HG03378 (cell line): ENCODE measurements around the gene HEATR5A.
"Not testable (repeated sequence)": the region's sequence is repeated elsewhere in the genome, so short reads cannot be mapped to it uniquely, and the experiment has no call there.

Source experiments
- ATAC-seq: cut with Tn5 transposase; IDR thresholded peaks from one replicate; pipeline ENCODE4 v1.9.1; 2021; ENCODE audit warnings: mild to moderate bottlenecking, moderate library complexity; ENCODE audit not compliant: unreplicated experiment

The HEATR5A gene

DNA sequence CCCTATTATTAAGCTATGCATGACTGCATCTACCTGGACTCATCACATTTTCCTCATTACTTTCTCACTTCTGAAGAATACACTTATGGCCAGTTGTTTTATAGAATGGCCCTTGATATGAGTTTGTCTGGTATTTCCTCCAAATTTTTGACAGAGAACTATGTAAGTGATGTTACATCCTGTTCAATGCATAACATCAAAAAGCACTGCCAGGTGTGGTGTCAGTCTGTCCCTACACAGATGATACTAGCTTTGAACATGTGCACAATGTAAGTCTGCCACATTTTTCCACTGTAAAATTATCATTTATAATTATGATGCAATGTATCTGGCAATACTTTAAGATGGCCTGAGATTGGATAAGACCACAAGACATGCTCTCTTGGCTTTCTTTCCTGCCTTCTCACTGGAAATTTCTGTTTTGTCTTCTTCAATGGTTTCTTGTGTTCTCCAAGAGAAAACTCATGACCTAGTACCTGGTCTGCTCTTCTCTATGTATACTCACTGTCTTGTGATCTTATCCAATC lies 28.3 kb downstream of the HEATR5A start:
- no peak for ATAC-seq

DNA sequence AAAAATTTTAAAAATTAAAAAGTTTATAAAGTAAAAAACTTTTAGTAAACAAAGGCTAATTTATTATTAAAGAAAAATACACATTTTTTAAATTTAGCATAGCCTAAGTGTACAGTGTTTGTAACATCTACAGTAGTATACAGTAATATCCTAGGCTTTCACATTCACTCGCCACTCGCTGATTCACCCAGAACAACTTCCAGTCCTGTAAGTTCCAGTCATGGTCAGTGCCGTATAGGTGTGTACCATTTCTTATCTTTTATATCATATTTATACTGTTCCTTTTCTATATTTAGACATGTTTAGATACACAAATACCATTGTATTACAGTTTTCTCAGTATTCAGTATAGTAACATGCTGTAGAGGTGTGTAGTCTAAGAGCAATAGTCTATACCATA lies 28.9 kb downstream of the HEATR5A start:
- no peak for ATAC-seq

DNA sequence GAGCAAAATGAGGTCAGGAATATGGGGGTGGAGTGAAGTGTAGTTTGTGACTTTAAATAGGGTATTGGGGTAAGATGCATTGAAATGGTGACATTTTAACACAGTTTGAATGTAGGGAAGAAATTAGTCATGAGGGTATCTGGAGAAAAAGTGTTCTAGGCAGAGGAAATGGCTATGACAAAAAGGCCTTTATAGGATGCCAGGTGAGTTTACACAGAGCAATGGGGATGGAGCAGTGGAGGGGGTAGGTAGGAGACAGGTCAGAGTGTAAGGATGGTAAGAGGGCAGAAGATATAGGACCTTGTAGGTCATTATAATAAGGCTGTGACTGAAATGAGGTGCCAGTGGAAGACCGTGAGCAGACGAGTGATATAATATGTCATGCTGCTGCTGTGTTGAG lies 30.4 kb downstream of the HEATR5A start:
- no peak for ATAC-seq

DNA sequence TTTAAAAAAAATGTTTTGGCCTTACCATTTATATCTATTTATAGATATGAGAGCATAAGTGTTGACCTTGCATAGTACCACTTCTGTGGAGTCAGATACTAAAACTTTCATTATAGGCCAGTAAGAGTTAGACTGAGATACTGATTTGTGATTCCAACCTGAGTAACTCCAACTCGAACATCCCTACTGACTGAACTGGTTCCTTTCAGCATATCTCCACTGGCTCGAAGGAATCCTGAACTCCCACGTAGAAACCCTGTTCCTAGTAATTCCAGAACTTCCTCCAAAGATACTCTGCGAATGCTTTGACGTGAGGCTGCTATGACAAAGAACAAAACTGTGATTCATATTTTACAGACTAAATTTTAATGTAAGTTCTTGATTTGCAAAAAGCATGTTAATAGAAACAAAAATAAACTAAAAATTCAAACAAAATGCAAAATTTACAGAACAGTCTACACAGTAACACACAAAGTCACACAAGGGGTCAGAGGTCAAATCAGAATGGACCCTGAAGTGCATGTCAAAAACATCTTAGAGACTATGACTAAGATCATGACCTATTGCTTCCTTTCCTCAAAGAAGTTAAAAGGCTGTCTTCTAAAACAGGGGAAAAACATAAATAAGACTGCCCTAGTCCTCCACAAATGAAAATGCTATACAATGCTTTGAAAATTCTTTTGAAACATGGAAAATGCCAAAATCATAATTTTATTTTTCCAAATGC lies 31.5 kb downstream of the HEATR5A start:
- ATAC-seq: no peak

DNA sequence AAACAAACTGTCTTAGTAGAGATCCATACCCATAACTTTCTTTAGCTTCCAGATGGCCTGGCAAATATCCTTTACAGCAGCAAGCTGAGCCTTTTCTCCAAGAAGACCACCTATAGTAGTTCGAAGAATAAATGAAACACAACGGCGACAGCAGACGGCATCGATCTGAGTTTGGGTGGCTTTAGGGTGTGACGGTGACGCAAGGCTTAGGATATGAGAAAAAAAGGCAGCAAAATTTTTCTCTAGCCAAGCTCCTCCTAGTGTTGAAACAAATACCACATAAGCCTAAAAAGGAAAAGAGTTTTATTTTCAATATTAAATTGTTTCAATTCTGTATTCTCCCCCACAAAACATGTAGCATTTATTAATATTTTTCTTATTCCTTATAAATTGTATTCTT lies 33.3 kb downstream of the HEATR5A start:
- ATAC-seq: no peak

DNA sequence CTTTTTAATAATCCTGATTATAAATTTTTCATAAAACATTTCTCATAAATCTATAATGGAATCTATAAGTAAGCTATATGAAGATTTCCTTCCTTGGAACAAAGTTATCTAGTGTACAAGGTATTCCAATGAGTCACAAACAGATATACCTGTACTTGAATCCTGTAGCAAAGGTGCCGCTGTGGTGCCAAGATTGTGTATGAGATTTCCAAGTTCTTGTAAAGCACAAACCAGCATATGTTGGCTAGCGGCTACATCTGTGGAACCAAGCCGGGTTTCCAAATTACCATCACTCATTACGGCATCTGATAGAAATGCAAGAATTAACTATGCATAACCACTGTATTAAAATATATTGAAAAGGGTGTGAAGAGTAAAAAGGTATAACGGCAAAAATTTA lies 34.1 kb downstream of the HEATR5A start:
- ATAC-seq: no peak

DNA sequence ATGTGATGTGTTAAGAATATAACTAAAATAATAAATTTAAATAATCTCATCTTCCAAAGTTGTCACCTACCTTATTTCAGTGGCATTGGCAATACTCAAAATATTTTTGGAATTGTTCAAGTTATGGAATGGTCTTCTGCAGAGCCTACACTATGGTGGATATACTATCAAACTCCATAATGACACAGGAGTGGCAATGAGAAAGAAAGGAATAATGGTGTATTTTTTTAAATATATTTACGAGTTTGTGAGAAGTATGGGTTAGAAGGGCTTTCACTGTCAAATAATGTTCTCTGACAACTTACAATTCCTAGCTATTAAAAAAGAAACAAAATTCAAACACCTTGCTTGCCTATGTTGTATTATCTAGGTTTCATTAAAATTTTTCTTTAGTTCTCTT lies 38.1 kb downstream of the HEATR5A start:
- no peak for ATAC-seq

DNA sequence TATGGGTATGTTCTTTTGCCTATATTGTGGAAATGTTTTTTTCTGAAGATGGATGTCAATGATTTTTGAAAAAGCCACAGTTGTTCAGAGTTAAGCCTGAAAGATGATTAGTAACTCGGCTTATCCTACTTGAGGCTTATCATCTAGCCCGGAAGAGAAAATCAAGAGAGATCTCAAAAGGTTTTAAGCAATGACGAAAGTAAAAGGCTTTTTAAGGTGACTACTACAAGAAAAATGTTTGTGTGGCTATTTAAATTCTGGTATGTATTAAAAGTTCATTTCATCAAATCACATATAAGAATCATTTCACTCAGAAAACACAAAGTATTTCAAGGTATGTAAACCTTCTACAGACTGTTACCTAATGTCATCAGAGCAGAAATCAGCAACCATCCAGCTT lies 40.2 kb downstream of the HEATR5A start:
- ATAC-seq: no peak

DNA sequence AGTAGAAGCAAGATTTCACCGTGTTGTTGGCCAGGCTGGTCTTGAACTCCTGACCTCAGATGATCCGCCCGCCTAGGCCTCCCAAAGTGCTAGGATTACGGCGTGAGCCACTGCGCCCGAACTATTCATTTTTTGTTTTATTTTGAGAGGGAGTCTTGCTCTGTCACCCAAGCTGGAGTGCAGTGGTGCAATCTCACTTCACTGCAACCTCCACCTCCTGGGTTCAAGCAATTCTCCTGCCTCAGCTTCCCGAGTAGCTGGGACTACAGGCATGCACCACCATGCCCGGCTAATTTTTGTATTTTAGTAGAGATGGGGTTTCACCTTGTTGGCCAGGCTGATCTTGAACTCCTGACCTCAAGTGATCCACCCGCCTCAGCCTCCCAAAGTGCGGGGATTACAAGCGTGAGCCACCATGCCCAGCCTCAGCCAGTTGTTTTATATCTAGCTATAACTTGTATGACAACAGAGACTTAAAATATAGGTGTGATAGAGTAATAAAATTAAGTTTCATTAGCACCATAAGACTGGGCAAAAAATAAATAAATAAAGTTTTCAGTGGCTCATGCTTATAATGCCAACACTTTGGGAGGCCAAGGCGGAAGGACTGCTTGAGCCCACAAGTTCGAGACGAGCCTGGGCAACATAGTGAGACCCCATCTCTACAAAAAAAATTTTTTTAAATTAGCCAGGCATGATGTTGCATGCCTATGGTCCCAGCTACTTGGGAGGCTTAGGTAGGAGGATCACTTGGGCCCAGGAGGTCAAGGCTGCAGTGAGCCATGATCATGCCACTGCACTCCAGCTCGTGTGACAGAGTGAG lies 41.0 kb downstream of the HEATR5A start:
- ATAC-seq: not testable (repeated sequence)

DNA sequence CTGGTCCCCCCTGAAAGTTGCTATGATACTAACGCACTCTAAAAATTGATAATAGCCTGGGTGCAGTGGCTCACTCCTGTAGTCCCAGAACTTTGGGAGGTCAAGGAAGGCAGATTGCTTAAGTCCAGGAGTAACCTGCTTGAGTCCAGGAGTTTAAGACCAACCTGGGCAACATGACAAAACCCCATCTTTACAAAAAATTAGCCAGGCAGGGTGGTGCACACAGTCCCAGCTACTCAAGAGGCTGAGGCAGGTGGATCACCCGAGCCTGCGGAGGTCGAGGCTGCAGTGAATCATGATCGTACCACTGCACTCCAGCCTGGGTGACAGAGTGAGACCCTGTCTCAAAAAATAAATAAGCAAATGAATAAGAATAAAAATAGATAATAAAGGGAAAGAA lies 42.9 kb downstream of the HEATR5A start:
- ATAC-seq: no peak

DNA sequence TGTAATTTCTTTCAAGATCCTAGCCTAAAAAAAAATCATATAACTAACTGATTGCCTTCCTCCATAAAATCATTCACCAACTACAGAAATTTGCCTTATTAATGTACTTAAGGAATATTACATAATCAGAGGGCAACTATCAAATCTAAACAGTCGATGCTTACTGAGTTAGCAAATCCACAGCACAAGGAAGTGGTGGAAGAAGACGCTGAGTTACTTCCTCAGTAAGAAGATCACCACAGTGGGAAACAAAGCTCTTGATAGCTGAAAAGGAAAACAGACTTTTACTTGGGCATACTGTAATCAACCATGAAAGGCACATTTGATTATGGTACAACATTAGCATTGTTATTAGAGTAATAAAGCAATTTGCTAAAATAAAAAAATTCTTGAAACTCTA lies 48.7 kb downstream of the HEATR5A start:
- no peak for ATAC-seq

DNA sequence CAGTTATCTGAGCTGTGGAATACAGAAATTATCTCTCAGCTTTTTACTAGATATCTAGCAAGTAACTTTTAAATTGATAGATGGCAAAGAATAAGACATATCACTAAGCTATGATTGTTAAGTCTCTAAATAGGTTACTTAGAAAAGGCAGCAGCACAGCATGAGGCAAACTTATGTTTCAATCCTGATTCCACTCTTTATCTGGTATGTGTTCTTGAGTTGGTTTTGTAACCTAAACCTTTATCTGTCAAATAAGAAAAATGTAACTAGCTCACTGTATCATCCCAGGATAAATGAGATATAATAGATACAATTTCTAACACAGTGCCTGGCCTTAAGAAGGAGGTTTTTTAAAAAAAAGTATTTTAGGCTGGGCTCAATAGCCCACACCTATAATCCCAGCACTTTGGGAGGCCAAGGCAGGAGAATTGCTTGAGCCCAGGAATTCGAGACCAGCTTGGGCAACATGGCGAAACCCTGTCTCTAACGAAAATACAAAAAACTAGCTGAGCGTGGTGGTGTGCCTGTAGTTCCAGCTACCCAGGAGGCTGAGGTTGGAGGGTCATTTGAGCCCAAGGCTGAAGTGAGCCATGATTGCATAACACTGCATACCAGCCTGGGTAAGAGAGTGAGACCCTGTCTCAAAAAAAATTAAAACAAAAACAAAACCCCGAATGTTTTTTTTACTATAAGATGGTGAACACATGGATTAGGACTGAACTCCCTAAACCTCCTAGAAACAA lies 56.8 kb downstream of the HEATR5A start:
- no peak for ATAC-seq

DNA sequence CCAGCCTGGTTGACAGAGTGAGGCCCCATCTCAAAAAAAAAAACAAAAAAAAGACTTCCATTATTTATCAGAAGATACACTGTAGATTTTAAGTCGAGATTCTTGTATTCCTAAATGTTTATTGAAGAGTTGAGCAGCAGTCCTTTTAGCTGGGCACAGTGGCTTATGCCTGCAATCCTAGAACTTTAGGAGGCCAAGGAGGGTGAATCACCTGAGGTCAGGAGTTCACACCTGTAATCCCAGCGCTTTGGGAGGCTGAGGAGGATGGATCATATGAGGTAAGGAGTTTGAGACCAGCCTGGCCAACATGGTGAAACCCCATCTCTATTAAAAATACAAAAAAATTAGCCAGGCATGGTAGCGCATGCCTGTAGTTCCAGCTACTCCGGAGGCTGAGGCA lies 57.6 kb downstream of the HEATR5A start:
- ATAC-seq: no peak

DNA sequence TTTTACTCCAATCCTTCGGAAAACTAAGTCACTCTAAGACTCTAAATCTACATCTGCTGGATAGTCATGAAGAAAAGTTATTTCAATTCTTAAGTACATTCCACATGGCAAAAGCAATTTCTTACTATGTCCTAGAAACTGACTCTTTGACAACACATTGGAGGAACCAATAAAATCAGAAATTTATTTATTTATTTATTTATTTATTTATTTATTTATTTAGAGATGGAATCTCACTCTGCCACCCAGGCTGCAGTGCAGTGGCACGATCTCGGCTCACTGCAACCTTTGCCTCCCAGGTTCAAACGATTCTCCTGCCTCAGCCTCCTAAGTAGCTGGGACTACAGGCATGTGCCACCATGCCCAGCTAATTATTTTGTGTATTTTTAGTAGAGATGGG lies 58.6 kb downstream of the HEATR5A start:
- not testable (repeated sequence) for ATAC-seq

DNA sequence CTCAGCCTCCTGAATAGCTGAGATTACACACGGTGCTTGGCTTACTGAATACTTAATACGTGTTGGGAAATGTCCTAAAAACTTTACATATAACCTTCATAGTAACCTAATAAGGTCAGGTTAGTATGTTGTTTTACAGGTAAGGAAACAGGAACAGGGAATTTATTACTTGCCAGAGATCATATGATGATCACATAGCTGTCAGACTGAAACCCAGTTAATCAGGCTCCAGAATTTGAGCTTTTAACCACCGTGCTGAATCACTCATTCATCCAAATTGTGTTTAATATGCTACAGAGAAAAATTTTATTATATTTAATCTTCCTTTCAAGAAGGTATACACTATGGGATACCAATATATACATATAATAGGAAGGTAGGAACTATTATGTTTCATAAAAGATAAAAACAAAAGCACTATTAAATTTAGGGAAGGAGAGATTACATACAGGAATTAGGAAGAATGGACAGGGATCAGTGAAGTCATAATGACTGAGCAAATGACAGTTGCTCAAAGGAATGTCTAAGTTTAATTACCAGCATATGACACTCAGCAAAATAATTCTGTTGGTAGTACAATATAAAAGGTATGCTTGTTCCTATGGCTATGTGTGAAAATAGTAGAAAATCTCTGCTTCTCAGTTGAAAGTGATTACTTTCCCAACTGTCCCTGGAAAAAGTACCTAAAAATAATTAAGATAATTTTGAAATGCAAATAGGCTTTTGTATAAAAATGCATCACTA lies 59.3 kb downstream of the HEATR5A start:
- no peak for ATAC-seq

DNA sequence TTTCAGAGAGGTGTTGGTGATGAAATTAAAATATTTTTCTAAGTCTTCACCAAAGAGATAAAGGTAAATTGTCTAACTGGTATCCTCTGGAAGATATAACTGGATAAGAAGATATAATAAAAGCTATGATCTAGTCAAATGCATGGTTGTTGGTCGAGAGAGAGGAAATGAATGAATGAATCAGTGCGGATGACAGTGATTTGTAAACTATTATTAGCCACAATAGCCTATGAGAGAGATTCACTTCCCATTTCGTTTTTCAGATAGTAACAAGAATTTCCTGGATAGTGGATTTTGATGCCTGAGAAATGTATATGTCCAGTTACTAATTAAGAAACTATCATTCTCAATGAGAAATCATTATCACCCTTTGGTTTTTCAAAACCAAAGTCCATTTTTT lies 63.1 kb downstream of the HEATR5A start:
- ATAC-seq: no peak

DNA sequence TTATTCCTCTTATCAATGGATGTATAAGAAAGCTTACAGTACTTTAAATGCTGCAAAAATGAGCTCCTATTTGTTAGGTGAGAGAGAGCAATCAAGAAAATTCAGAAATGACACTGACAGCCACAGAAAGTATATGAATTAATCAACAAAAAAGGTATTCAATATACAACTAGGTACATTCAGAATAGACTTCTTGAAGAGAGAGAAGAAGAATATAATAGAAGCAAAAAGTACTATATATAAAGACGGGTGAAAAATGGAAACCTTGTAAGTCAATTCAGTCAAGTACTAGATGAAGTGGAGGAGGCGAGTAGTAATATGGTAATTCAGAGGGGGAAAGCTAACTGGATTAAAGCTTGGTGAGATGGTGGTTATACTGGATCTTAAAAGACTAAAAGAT lies 74.3 kb downstream of the HEATR5A start:
- no peak for ATAC-seq

DNA sequence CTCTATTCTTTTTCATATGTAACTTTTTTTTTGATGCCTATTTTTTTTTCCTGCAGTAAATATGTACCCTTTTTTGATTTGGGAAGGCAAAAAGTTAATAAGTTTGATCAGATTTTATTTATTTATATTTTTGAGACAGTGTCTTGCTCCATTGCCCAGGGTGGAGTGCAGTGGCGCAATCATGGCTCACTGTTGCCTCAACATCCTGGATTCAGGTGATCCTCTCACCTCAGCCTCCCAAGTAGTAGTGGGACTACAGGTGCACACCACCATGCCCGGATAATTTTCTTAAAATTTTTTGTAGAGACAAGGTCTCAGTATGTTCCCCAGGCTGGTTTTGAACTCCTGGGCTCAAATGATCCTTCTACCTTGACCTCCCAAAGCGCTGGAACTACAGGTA lies 79.1 kb downstream of the HEATR5A start:
- no peak for ATAC-seq

DNA sequence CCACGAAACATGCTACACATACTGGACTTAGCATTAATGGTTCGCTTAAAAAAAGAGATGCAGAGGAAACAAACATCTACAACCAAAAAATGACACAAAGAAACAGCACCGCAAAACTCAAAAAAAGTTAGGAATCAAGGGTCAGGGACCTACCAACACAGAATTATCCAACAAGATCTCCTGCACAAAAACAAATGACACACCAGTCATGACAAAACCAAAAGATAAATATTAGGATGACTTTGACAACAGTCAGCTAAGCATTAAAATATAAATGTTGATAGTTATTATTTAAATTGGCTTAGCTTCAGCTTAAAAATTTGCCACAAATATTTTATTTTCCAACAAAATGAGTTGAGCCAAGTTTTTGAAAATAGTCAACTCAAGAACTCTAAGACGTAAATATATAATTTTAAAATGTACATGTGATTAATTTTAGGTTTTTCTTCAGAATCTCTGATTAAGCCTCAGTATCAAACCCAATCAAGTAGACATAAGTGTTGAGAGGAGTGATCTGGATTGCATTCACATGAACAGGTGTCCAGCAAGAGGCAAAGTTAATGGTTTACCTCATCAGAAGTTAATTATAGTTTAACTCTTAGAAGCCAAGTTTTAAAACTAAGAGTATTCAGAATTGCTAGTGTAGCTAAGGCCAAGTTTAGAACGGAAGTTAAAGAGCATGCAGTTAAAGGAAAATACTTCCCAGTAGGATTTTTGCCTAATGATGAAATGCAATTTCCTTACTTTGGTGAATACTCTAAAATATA lies 79.9 kb downstream of the HEATR5A start:
- no peak for ATAC-seq

DNA sequence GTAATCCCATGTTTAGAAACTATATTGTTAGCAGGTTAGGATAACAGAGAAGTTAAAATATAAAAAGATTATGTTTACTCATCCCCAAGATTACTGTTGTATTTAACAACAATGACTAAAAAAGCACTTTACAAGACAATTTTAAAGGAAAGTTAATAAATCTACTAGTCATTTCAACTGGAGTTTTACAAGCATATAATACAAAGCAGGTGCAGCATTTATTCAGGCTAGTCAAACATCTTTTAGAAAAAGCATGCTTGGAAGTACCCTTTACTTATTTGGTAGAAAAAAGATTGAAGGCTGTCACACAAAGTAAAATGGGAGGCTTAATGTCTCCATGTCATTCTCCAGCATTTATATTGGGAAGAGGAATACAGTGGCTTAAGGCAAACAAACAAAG lies 80.6 kb downstream of the HEATR5A start:
- ATAC-seq: no peak
